HFF-Myc (cell line): ENCODE measurements around the gene PAK6.
A peak's percentile ranks its signal among the peaks of the same experiment; 100 is the strongest.

Experiments used
- DNase-seq: peaks from one replicate; pipeline ENCODE4 v3.0.0-alpha.2; 2011; ENCODE audit warnings: low read depth; ENCODE audit errors: extremely low read depth
- H3K4me3 ChIP-seq: replicated peaks from 2 replicates; pipeline ENCODE4 v1.5.1; 2011; ENCODE audit warnings: low read depth, mild to moderate bottlenecking, control low read depth, low read length
- TF ChIP-seq, protein P1 (sequence below): IDR thresholded peaks from 2 replicates; pipeline ENCODE4 v1.5.1; 2012; ENCODE audit warnings: mild to moderate bottlenecking, low read depth, low read length, control low read depth; ENCODE audit errors: missing control alignments

Gene PAK6

DNA sequence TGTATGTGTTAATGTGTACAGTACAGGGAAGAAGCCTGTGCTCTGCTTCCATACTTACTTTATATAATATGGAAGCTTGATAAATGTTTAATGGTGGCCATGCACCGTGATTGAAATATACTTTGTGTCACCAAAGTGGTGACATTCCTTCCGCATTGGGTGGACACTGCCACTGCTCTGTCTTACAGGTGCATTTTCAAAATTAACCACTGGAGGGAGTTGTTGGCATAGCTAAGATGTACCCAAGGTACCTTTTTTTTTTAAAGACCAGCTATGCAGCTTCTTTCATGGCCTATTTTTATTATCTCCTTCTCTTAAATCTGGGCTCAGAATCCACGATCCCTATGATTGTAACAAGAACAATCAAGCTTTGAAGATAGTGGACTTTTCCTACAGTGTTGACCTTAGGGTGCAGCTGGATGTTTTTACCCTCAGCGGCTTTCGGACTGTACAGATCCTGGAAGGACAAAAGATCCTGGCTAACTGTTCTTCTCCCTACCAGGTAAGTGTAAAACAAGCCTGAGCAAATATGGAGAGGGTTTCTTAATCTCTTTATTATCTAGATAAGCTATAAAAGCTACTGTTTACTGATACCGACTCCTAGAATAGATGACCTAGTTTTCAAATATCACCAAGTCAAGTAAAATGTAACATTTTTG is 21.6 kb upstream of the PAK6 start:
- TF ChIP-seq, protein P1, sequence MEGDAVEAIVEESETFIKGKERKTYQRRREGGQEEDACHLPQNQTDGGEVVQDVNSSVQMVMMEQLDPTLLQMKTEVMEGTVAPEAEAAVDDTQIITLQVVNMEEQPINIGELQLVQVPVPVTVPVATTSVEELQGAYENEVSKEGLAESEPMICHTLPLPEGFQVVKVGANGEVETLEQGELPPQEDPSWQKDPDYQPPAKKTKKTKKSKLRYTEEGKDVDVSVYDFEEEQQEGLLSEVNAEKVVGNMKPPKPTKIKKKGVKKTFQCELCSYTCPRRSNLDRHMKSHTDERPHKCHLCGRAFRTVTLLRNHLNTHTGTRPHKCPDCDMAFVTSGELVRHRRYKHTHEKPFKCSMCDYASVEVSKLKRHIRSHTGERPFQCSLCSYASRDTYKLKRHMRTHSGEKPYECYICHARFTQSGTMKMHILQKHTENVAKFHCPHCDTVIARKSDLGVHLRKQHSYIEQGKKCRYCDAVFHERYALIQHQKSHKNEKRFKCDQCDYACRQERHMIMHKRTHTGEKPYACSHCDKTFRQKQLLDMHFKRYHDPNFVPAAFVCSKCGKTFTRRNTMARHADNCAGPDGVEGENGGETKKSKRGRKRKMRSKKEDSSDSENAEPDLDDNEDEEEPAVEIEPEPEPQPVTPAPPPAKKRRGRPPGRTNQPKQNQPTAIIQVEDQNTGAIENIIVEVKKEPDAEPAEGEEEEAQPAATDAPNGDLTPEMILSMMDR: peak; percentile 64
- no peak overlapping the region for H3K4me3 ChIP-seq
- DNase-seq: peak; percentile 56

DNA sequence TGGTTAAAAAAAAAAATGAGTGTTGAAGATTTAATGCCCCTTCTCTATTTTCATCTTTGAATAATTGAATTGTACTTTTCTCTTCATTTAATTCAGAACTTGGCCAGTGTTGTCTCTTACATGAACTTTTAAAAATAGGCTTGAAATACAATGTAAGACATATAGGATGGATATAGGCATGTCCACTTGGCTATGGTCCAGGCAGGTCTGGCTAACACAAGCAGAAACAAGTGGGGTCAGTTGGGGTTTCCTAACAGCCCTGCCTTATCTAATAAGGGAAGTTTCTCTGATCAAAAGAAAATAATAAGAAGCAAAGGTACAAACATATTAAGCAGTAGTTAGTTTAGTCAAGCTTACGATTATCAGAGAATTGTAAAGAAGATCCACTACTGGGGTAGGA is 19.1 kb upstream of the PAK6 start:
- DNase-seq: no peak
- TF ChIP-seq, protein P1: no peak
- no peak overlapping the region for H3K4me3 ChIP-seq

DNA sequence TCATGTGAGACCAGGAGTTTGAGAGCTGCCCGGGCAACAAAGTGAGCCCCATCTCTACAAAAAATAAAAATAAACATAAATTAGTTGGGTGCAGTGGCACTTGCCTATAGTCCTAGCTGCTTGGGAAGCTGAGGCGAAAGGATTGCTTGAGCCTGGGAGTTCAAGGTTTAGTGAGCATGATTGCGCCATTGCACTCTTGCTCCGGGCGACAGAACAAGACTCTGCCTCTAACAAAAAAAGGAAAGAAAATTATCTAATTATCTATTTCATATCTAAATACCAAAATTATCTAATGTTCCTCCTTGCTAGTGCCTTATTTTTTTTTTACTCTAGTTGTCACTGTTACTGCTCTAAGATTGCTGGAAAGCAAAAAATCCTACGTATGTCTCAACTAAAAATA is 16.7 kb upstream of the PAK6 start:
- TF ChIP-seq, protein P1: no peak
- H3K4me3 ChIP-seq: no peak overlapping the region
- DNase-seq: no peak

DNA sequence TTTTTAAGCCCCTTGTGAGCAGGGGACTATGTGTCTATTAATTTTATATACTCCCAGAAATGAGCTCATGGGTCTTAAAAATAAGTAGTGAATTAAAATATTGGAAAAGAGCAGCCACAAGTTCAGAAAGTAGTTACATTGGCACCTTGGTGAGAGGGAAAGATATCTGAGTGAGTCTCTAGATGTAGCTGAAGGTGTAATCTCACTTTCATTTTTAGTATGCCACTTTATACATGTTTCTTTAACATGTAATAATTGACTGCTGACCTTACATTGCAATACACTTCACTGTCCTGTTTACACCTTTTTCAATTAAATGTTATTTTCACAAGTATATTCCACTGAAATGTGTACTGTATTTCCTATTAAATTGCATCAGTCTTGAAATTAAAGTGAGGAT is 12.1 kb upstream of the PAK6 start:
- H3K4me3 ChIP-seq: no peak overlapping the region
- no peak for DNase-seq
- TF ChIP-seq, protein P1: no peak

DNA sequence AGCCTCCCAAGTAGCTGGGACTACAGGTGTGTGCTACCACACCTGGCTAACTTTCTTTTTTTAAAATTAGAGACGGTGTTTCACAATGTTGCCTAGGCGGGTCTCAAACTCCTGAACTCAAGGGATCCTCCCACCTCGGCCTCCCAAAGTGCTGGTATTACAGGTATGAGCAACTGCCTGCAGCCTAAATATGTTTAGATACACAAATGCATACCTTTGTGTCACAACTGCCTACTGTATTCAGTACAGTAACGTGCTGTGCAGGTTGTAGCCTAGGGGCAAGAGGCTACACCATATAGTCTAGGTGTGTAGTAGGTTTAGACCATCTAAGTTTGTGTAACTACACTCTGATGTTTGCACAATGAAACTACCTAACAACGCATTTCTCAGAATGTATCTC is 9.5 kb upstream of the PAK6 start:
- H3K4me3 ChIP-seq: no peak overlapping the region
- TF ChIP-seq, protein P1: no peak
- DNase-seq: no peak

DNA sequence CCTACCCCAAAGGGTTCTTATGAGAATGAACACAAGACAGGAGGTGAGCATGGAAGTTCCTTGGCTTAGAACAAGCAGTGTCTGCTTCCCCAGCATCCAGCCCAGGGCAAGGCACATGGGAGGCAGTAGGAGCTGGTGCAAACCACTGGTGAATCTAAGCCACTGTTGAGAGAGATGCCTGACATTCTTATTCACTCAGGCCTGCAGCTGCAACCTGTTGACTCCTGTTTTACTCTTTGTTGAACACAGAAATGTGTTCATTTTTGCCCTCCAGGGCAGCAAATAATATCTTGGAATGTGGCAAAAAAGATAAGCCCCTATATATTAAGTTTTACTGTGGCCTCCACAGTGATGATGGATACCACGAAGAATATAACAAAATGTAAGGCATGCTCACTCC is 8.9 kb upstream of the PAK6 start:
- no peak overlapping the region for H3K4me3 ChIP-seq
- TF ChIP-seq, protein P1: no peak
- no peak for DNase-seq

DNA sequence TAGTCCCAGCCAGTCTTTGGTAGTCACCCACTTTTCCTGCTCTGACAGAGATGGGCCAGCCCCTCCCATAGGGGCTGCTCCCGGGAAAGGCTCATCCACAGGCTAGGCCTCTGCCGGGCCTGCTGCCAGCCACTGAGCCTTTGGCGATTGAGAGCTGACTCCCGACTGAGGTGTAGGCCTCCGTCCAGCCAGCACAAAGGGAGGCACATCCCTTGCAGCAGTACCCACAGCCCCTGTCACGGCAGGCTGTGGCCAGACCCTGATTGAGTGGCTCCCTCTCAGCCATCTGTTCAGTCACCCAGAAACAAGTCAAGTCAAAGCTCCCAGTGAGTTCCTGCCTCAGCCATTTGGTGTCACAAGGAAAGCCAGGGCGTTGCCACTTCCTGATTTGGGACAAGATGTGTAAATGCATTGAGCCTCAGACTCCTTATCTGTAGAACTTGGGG is 6.2 kb upstream of the PAK6 start:
- no peak overlapping the region for H3K4me3 ChIP-seq
- TF ChIP-seq, protein P1: no peak
- DNase-seq: no peak
